Suprapubic skin (tissue), 4 donors: ENCODE measurements around the gene SLC30A2. TPM values are rescaled to one million over a fixed set of nuclear protein-coding genes. Genes with fewer than 3 reads are reported as not detected.
A peak's percentile ranks its signal among the peaks of the same experiment; 100 is the strongest.

ENCODE experiments used
- DNase-seq, 2 donors: peaks; one replicate each; pipeline ENCODE4 v3.0.0-alpha.2; 2019; ENCODE audit warnings: low spot score in 2 of 2
- H3K27ac ChIP-seq: fragments of 200-600 bp; sonication (generic); one replicate; pipeline ENCODE4 v1.5.1; 2019
- H3K27me3 ChIP-seq: fragments of 200-600 bp; sonication (generic); one replicate; pipeline ENCODE4 v1.5.1; 2019
- H3K36me3 ChIP-seq: fragments of 200-600 bp; sonication (generic); one replicate; pipeline ENCODE4 v1.5.1; 2019
- H3K4me1 ChIP-seq: fragments of 200-600 bp; sonication (generic); one replicate; pipeline ENCODE4 v1.5.1; 2019
- H3K4me3 ChIP-seq: fragments of 200-600 bp; sonication (generic); one replicate; pipeline ENCODE4 v1.5.1; 2019; ENCODE audit warnings: mild to moderate bottlenecking
- H3K9me3 ChIP-seq: fragments of 200-600 bp; sonication (generic); one replicate; pipeline ENCODE4 v1.5.1; 2019
- EP300 ChIP-seq: sonication (generic); formaldehyde crosslinking; IDR thresholded peaks from one replicate; pipeline ENCODE4 v1.6.1; 2017; ENCODE audit warnings: antibody characterized with exemption
- POLR2A ChIP-seq, 2 donors: fragments of 450-650 bp; IDR thresholded peaks; one replicate each; pipeline ENCODE4 v1.6.1; 2017; ENCODE audit warnings: antibody characterized with exemption in 2 of 2, mild to moderate bottlenecking in 2 of 2, moderate library complexity in 2 of 2
- POLR2AphosphoS5 ChIP-seq, 3 donors: sonication (generic); formaldehyde crosslinking; IDR thresholded peaks; one replicate each; pipeline ENCODE4 v1.6.1; 2017; ENCODE audit warnings: antibody characterized with exemption in 3 of 3
- WGBS: methylation state at CpG from one replicate; pipeline ENCODE4 v1.1.5; 2018; 5-methylcytosine and 5-hydroxymethylcytosine counted together
- total RNA-seq, 4 donors: library from RNA; depleted of rRNA; stranded (reverse); fragments of >200 nt; gene quantifications; one replicate each; pipeline ENCODE4 v1.1.0, GENCODE V29; 2016
- TF ChIP-seq, protein P1 (sequence below), 2 donors: fragments of 200-600 bp in 1 of 2; fragments of 450-650 bp in 1 of 2; sonication (generic) in 1 of 2; IDR thresholded peaks; one replicate each; pipeline ENCODE4 v1.5.1; 2016 to 2019; ENCODE audit warnings: antibody characterized with exemption in 2 of 2, mild to moderate bottlenecking in 1 of 2, moderate library complexity in 1 of 2

SLC30A2 gene
- total RNA-seq, 4 donors from 2014 or later = 0.15 to 2.0 (median 1.1) TPM

GRCh38 chr1:26046246-26047095, 553 bp upstream of the SLC30A2 start:
- H3K27me3 ChIP-seq = peaks cover 79% of the 10 kb centered on the region
- TF ChIP-seq EP300 (no peak), POLR2AphosphoS5 (IDR thresholded peaks at IDR 0.05) (no peak), POLR2A (IDR thresholded peaks at IDR 0.05) (no peak)
- TF ChIP-seq, protein P1, sequence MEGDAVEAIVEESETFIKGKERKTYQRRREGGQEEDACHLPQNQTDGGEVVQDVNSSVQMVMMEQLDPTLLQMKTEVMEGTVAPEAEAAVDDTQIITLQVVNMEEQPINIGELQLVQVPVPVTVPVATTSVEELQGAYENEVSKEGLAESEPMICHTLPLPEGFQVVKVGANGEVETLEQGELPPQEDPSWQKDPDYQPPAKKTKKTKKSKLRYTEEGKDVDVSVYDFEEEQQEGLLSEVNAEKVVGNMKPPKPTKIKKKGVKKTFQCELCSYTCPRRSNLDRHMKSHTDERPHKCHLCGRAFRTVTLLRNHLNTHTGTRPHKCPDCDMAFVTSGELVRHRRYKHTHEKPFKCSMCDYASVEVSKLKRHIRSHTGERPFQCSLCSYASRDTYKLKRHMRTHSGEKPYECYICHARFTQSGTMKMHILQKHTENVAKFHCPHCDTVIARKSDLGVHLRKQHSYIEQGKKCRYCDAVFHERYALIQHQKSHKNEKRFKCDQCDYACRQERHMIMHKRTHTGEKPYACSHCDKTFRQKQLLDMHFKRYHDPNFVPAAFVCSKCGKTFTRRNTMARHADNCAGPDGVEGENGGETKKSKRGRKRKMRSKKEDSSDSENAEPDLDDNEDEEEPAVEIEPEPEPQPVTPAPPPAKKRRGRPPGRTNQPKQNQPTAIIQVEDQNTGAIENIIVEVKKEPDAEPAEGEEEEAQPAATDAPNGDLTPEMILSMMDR (IDR thresholded peaks at IDR 0.05) = no peak
- WGBS = 4% methylated on average over 23 of the region's 57 CpGs
- H3K4me3 ChIP-seq = peak overlapping the region; percentile 45
- H3K4me1 ChIP-seq = peaks cover 20% of the 10 kb centered on the region
- no peaks in the 10 kb centered on the region for H3K36me3 ChIP-seq
- no peak overlapping the region for H3K27ac ChIP-seq
- DNase-seq = no peak
- no peaks in the 10 kb centered on the region for H3K9me3 ChIP-seq

DNA sequence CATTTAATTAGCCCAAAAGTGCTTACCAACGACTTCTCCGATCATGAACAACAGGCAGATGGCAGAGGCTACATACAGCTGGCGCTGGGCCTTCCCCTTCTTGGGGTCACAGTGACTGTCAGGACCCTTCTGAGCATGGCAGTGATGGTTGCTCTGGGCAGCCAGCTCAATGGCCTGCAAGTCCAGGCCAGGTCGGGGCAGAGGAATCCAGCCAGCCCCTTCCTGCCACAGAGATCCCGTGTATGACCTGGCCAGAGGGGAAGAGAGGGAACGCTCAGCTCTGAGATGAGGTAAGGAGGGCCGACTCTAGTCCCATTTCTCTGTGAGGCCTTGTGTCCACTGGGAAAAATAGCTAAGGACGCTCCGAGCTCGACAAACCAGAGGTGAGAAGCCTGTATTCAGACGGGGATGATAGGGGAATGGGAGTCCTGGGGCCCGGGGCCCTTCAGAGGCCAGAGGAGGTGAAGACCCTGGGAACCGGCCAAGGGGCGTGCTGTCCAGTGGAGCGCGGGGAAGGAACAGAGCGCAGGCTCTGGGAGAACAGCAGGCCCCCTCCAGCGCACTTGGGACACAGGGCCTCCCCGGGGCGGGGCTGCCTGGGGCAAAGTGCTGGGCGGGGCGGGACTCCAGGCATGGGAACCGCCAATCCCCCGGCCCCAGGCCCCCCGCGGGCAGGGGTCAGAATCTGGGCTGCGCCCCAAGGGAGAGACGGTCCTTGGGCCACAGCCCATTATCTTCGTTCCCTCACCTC, 772 bp downstream of the SLC30A2 start:
- no peak for TF ChIP-seq EP300
- TF ChIP-seq POLR2A (IDR thresholded peaks at IDR 0.05) = no peak
- TF ChIP-seq POLR2AphosphoS5 (IDR thresholded peaks at IDR 0.05) = no peak
- TF ChIP-seq, protein P1 (IDR thresholded peaks at IDR 0.05) = no peak
- Histone ChIP-seq H3K4me3 (peak overlapping the region; percentile 45), H3K9me3 (no peaks in the 10 kb centered on the region), H3K27me3 (peaks cover 75% of the 10 kb centered on the region), H3K4me1 (peaks cover 20% of the 10 kb centered on the region), H3K36me3 (no peaks in the 10 kb centered on the region), H3K27ac (no peak overlapping the region)
- no peak for DNase-seq
- 46% methylated on average over 18 of the region's 29 CpGs for WGBS

DNA sequence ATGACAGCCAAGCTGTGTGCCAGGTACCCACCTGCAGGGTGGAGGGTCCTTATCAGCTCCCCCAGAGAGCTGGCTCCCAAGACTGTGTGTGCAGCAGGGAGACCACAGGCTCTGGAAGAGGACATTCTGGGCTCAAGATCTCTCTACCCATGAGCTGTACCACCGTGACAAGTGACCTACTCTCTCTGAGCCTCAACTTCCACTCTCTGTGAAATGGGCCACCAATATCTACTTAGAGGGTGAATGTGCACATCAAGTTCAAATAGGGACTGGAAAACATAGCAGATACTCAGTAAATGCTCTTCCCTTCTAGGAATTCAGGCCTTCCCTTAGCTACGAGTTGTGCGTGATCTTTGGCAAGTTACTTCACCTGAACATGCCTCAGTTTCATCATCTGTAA, 1.5 kb downstream of the SLC30A2 start:
- Histone ChIP-seq H3K4me1 (peaks cover 20% of the 10 kb centered on the region), H3K9me3 (no peaks in the 10 kb centered on the region), H3K27me3 (peaks cover 68% of the 10 kb centered on the region), H3K27ac (no peak overlapping the region), H3K4me3 (no peak overlapping the region), H3K36me3 (no peaks in the 10 kb centered on the region)
- no peak for TF ChIP-seq POLR2A (IDR thresholded peaks at IDR 0.05)
- TF ChIP-seq, protein P1 (IDR thresholded peaks at IDR 0.05) = no peak
- no peak for TF ChIP-seq POLR2AphosphoS5 (IDR thresholded peaks at IDR 0.05)
- no peak for TF ChIP-seq EP300
- no peak for DNase-seq
- 90% methylated on average over 3 of the region's 3 CpGs for WGBS

DNA sequence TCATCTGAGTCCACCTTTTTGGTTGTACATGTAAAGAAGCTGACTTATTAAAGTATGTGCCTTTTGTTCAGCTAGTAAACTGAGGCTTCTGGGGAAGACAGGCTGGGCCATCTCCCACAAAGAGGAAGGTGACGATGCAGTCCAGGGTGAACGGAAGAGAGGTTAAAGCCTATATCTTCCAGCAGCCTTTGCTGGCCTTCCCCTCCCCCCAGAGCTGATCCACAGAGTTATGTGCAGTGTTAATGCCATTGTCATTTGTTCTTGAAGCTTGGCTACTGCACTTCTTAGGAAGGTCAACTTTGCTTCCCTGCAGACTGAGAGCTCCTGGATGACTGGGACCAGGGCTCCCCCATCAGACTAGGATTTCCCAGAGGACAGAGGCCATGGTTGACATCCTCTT, 2.2 kb downstream of the SLC30A2 start:
- Histone ChIP-seq H3K27ac (no peak overlapping the region), H3K36me3 (no peaks in the 10 kb centered on the region), H3K4me1 (peaks cover 20% of the 10 kb centered on the region), H3K9me3 (no peaks in the 10 kb centered on the region), H3K4me3 (no peak overlapping the region), H3K27me3 (peaks cover 66% of the 10 kb centered on the region)
- DNase-seq = no peak
- TF ChIP-seq, protein P1 (IDR thresholded peaks at IDR 0.05) = no peak
- TF ChIP-seq POLR2A (IDR thresholded peaks at IDR 0.05) (no peak), EP300 (no peak), POLR2AphosphoS5 (IDR thresholded peaks at IDR 0.05) (no peak)
- 100% methylated on average over 2 of the region's 2 CpGs for WGBS

GRCh38 chr1:26041978-26042377, 3.9 kb downstream of the SLC30A2 start:
- Histone ChIP-seq H3K27me3 (peaks cover 52% of the 10 kb centered on the region), H3K4me1 (peaks cover 19% of the 10 kb centered on the region), H3K36me3 (no peaks in the 10 kb centered on the region), H3K27ac (no peak overlapping the region), H3K4me3 (no peak overlapping the region), H3K9me3 (no peaks in the 10 kb centered on the region)
- 73% methylated on average over 4 of the region's 4 CpGs for WGBS
- no peak for DNase-seq
- no peak for TF ChIP-seq POLR2A (IDR thresholded peaks at IDR 0.05)
- TF ChIP-seq POLR2AphosphoS5 (IDR thresholded peaks at IDR 0.05) = no peak
- no peak for TF ChIP-seq EP300
- TF ChIP-seq, protein P1 (IDR thresholded peaks at IDR 0.05) = no peak
